HL-60/S4 (cell line): Measurements from ENCODE around the gene YOD1.

Experiments
- in situ Hi-C: fragments of 300-500 bp; cut with MboI; formaldehyde crosslinking; loops from 2 replicates; pipeline ENCODE4 v1.14.3; 2022; ENCODE audit warnings: low sequenced_read_pairs

YOD1 gene

DNA sequence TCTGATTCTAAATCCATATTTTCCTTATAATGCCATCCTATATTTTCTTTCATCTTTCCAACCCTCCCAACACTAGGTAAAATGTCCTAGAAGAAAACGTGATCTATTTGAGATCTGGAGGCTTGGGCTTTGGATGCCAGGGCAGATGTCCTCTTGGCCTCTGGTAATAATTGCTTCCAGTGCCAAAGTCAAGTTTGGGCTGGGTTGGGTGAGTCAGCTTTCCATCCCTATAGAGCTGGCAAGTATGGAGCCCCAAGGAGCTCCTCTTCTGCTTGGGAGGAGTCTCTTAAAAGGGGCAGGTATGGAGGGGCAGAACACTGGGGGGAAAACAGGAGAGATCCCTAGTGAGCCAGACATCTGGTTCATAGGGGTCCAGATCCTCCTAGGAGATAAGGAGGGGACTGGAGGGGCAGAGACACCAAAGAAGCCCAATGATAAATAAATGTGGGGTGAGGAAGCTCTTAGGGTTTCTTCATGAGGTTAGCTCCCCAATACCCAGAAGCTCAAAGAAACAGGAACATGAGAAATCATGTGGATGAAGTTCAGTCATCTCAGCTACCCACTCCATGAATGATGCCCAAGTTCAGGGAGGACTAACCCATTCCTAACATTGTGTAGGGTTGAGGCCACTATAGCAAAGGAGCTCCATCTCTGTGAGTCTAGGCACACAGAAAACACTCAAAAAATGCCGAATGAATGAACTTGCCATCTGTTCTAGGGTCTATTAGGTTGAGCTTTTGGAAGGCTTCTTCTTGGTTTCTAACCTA lies 21.9 kb downstream of the YOD1 start:
- in situ Hi-C loops, result no loop called here

DNA sequence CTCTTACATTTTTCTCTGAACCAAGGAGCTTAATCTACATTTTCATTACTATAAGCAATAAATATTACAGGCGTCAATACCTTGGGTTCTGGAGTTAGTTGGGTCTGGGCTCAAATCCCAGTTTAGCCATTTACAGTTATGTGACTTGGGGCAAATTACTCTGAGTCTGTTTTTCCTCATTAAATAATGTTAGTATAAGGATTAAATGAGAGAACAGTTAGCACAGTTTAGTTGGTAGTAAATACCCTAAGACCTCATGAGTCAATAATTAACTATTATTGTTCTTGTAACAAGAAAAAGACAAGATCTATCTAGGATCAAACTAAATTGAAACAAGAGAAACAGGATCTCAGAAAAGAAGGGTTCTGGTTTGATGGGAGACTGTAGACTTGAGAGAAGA lies 23.1 kb downstream of the YOD1 start:
- in situ Hi-C loops, result no loop called here

DNA sequence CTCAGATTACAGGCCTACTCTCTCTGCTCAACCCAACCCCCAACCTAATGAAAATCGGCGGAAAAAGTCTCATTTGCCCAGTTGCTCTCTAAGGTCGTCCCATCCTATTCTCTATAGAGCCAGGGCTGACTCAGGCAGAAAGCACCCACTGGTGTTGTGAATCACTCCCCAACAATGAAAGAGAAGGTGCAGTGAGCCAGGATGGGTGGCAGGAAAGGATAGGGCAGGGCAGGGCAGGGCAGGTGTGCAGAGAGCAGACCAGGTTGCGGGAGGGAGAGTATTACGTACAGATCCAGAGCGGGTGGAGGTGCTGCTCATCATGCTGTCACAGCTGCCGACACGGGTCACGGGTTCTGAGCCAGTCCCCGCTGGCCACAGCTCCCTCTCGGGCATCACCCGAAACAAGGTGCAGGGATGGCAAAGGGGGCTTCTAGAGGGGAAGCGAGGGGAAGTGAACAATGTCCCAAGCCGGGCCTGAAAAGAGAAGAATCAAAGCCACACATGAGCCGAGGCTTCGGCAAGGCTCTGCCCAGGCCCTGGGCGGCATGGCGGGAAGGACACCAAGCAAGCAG lies 23.7 kb downstream of the YOD1 start:
- in situ Hi-C loops, result no loop called here

GRCh38 chr1:207026104-207026534 lies 24.9 kb downstream of the YOD1 start:
- in situ Hi-C loops, result no loop called here

GRCh38 chr1:207025146-207025880 lies 25.7 kb downstream of the YOD1 start:
- in situ Hi-C loops, result no loop called here

DNA sequence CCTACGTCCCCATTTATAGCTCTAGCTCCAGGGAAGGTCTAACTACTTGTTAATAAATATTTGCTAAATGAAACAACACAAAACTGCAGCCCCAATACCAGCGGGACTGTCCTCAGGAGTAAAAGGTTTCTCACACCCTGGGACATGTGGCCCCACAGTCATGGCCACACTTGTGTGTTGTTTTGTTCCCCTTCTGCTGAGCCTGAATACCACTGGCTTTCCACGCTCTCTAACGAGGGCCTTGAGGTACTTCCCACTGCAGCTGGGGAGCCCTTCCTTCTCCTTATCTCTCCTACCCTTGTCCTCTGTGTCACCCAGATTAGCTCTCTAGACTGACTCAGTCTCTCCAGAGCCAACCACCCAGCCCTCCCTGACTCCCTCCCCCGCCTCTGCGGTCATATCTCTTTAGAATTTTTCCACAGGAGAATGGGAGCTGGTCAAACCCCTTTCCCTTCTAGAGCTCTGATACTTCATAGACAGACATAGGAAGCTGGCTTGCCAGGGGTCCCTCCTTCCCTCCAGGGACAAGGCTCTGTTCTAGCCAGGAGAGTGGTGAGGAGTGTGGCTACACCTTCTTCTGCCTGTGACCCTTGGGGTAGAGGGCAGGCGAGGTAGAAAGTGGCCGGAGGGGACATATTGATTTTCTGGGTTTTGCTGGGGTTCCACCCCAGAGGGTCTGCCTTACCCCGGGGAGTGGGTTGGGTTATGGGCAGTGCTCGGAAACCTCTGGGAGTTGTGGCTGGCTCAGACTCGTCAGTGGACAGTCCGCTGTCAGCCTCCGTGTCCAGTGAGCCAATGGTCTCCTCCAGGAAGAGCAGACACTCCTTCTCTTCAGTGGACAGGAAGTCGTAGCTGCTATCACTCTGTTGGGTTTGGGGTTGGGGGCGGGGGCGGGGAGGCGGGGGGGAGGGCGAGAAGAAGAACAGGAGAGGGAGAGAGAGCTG lies 26.5 kb downstream of the YOD1 start:
- in situ Hi-C loops, result no loop called here

GRCh38 chr1:207022996-207023679 lies 27.9 kb downstream of the YOD1 start:
- in situ Hi-C loops, result no loop called here

DNA sequence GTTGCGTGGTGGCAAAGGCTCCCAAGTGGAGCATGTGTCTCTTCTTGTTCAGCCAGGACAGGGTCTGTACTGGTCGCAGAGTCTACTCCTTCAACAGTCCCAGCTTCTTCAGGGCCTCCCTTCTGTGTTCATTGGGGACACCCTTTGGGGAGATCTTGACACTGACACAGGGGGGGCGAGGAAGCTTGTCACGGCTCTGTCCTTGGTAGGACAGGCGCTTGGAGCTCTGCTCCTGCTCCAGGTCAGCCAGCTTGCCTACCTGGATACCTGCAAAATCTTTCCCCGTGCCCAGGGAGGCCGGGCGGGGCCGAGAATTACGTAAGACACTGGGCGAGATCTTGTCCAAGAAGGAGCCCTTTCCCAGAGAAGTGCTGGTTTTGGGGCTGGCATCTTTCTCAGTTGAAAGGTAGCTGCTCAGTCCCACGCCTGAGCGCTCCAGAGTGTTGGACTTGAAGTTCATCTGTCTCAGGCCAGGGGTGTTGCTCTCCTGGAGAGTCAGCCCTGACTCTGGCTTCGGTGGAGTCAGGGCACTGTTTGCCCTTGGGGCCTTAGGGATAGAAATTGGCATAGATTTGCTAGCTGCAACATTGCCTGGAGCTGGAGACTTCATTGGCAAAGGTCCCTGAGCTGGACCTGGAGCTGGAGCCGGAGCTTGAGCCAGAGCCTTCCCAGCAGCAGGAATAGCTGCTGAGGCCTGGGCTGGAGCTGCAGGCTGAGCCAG lies 29.0 kb downstream of the YOD1 start:
- in situ Hi-C loops, result no loop called here

- in situ Hi-C loops, result no loop called here
Measured at GRCh38 chr1:207021139-207021861, 29.7 kb downstream of the YOD1 start.

DNA sequence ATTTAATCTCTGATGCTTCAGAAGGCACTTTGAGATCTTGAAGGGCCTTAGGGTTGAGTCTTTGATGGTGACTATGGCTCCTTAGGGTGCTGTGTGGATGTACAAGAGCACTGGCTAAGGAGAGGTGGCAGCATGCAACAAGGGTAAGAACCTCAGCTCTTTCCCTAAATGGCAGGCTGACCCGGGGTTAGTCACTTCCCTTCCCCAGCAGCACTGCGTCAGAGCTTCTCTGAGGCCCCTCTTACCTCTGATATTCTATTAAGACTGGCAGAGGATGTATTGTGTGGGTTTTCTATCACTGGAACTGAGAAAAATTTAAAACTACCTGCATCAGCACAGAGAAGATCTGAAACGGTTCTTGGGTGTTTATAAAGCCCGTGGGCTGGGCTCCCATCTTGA lies 30.3 kb downstream of the YOD1 start:
- in situ Hi-C loops, result no loop called here

DNA sequence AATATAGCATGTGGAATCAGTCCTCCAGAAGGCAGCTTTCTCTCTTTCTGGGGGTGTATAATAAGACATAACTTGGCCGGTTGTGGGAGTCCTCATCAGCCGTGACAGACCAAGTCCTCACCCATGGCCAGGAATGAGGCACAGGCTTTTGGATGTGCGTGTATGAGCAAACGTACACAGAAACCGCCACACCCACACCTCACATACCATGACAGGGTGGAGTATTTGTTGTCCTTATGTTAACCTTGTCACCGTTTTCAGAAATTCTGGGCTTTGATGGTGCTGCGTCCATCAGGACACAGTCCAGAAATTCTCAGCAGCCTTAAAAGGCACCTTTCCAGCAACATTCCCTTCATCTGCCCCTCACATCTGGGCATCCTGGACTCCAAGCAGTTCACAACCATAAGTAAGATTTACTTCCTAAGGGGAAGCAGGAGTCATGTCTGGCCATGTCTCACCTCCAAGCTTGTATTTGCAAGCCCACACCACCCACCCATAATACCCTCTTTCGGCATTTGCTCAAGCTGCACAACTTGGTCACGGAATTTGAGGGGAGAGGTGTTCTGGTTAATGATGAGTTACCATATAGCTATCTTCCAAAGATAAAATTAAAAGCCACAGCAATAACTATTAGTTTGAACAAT lies 30.8 kb downstream of the YOD1 start:
- in situ Hi-C loops, result no loop called here

DNA sequence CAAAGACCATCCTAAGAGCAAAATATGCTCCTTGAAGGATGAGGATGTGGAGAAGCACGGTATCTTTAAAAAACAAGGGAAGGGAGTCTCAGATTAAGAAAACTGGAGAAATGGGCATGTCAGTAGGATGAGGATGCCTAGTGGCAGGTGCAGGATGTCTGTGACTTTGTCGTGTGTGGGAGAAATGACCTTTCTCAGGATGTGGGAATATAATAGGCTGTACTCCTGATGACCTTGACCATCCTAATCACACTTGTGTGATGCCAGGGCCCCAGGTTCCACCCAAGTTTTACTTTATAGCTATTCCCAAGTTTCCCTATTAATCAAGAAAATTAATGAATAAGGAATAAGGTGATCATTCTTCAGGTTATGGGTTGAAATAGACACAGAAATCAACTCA lies 31.3 kb downstream of the YOD1 start:
- in situ Hi-C loops, result no loop called here

- in situ Hi-C loops, result no loop called here
Measured at GRCh38 chr1:207019161-207019560, 31.8 kb downstream of the YOD1 start.

GRCh38 chr1:207018707-207019106 lies 32.3 kb downstream of the YOD1 start:
- in situ Hi-C loops, result no loop called here

DNA sequence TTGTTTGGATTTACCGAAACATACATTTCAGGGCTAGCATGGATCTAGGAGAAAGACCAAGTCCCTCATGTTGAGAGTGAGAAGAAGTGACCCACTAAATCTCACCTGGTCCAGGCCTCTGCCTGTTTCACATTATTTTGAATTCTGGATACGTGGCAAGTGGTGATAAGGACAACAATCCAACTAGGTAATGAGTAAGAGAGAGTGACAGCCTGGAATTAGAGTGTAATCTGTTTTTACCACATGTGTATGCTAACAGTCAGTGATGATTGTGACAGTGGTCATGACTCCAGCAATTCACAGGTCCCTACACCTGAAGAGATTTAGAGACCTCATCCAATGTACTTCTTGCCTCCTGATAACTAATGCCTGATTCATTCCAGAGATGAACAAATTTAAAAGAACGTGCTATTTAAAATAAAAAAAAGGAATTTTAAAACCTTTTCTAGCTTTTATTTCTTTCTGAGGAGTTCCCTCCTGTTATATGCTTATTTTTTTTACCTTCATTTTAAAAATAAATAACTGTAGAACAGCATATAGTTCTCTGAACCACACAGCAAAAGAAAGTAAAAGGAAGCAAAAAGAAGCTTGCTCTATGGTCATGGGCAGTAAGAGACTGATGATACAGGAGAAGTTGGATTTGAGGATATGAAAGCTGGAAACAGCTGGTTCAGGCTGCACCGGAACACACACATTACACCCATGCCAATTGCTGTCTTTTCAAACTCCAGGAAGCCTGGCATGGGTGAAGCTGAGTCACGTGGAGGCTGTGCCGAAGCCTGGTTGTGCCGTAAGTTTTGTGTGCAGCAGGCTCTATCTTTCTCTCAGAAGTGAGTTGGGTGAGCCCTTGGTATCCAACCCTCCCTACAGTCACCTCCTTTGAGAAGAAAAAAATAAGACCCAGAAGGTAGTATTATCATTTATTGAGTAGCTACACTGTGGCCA lies 33.1 kb downstream of the YOD1 start:
- in situ Hi-C loops, result no loop called here

DNA sequence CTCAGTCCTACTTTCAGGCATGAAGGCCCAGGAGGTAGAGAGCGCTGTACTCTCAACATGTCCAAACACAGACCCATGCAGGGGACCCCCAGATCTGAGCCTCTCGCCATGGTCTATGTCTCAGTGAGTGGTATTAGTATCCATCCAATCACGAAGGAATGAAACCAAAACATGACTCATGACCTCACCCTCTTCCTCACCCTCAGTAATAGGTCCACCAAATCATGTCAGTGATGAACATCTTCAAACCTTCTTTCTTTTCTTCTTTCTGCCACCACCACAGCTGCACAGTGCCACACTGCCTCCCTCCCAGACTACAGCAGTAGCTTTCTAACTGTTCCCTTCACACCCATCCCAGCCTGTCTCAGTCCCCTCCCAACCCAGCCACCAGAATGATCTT lies 35.2 kb downstream of the YOD1 start:
- in situ Hi-C loops, result no loop called here

DNA sequence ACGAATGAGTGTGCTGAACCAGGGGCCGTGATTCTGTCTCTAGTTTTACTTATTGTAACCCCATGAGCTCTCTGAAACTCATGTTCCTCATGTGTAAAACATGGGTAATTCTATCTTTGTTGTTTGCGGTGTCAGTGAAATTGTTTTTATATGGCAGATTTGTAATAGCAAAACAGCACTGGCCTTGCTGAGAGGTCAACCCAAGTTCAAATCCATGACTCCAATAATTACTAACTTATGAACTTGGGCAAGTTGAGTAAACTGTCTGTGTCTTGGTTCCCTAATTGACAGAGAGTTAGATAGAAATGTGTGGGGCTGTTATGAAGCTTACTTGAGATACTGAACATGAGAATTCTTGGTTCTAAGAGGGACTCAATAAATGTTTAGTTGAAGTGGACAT lies 36.3 kb downstream of the YOD1 start:
- in situ Hi-C loops, result no loop called here
